Astrocyte (in vitro differentiated cells and primary cell): ENCODE results near the gene UBE3C.

Experiments
- CTCF ChIP-seq: IDR thresholded peaks from 2 replicates; pipeline ENCODE4 v1.5.1; 2011; ENCODE audit warnings: low read depth, mild to moderate bottlenecking, inconsistent platforms, low read length, moderate library complexity; ENCODE audit not compliant: insufficient read depth
- EZH2 ChIP-seq: IDR thresholded peaks from 2 replicates; pipeline ENCODE4 v1.6.1; 2012; ENCODE audit warnings: mild to moderate bottlenecking, low read length, inconsistent platforms; ENCODE audit not compliant: insufficient read depth

- TF ChIP-seq CTCF (no peak), EZH2 (no peak)
Measured at GRCh38 chr7:157117796-157118195, 20.9 kb upstream of the UBE3C start.
